Dermis microvascular lymphatic vessel endothelial cell (primary cell): Measurements from ENCODE around the gene PNMA8B. TPM values are rescaled to one million over a fixed set of nuclear protein-coding genes. Genes with fewer than 3 reads are reported as not detected.

ENCODE experiments used
- DNase-seq, 2 donors: peaks; one replicate each; pipeline versions ENCODE4 v3.0.0 to v3.0.0-alpha.2; 2010; ENCODE audit warnings: low read depth in 2 of 2
- total RNA-seq: library from RNA; depleted of rRNA; stranded (reverse); fragments of >200 nt; gene quantifications from 2 replicates; pipeline ENCODE4 v1.2.1, GENCODE V29; 2014

PNMA8B gene
- total RNA-seq, 1 donor from 2014 or later, result 0.13 TPM

DNA sequence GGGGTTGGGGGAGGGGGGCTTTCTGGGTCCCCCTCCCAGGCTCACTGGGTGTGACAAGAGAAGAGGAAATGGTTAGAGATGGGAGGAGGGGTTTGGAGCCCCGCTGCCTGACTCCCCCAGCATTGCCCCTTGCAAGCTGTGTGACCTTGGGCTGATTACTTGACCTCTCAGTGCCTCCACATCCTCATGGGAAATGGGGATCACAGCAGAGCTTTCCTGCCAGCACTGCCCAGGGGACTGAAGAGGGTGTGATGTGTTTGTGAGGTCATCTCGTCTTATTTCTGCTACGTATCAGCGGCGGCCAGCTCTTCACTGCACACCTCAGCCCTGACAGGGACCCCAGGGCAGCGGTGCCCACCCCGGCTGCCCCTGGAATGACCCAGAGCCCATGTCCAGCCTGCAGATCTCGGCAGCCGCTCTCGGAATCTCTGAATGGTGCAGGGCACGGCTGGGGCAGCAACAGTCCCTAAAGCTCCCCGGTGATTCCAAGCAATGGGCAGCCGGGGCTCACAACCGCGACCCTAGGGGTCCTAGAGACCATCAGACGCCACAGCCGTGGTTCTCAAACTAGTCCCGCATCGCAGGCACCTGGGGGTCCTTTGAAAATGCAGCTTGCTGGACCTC is 8.4 kb downstream of the PNMA8B start:
- DNase-seq, result peak in 1 of 2 donors; percentile 28

DNA sequence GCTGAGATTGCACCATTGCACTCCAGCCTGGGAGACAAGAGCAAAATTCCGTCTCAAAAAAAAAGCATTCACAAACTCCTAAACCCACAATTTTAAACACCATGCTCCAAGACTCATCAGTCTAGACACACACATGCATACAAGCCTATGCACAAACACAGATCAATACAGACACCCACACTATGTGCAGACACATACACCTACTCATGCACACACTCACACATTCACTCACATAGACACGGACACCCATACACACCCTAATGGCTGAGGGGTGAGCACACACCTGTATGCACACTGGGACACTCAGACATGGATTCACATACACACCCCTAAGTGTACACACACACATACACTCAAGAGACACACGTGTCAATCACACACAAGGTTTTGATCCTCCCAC is 9.3 kb downstream of the PNMA8B start:
- DNase-seq, result no peak

DNA sequence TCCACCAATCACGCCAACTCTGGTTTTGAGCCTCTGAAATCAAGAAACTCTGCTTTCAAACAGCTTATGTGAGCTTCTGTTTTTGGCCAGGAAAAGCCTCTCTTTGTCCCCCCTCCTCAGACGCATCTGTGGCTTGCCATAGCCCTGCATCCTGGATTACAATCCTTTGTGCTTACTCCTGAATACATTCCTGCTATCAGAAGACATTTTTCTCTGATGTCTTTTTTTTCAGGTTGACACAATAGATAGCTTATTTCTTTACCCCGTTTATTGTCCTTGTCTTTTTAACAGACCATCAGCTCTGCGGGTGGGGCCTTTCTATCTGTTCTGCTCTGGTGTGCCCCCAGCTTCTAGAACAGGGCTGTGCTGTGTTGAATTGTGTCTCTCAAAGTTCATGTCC is 11.0 kb downstream of the PNMA8B start:
- DNase-seq, result no peak

DNA sequence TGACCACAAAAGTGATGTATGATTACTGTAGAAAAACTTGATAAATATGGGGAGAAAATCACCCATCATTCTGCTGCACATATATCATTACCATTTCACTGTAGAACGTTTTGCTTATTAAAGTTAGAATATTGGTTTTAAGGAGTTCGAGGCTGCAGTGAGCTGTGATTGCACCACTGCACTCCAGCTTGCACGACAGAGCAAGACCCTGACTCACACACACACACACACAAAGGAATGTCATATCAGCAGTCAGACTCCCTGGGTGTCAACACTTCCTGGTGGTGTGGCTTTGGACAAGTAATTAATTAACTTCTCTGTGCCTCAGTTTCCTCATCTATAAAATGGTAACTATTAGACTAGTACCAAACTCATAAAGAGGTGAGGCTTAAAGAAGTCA is 13.0 kb downstream of the PNMA8B start:
- no peak for DNase-seq

DNA sequence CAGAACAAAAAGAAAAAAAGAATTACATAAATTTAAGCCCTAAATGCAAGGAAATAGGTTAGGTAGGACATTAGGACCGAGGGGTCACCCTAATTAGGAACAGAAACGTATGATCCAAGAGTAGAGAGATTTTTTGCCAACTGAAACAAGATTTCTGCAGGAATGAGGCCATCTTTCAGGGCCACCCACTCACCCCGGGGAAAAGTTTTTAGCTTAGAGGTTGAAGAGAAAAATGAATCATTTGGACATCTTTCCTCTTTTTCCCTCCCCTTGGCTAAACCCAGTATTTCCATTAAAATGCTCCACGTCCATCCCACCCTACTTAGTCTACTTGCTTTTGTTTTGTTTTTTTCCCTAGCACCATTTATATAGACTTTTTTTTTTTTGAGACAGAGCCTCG is 13.7 kb downstream of the PNMA8B start:
- DNase-seq, result no peak

DNA sequence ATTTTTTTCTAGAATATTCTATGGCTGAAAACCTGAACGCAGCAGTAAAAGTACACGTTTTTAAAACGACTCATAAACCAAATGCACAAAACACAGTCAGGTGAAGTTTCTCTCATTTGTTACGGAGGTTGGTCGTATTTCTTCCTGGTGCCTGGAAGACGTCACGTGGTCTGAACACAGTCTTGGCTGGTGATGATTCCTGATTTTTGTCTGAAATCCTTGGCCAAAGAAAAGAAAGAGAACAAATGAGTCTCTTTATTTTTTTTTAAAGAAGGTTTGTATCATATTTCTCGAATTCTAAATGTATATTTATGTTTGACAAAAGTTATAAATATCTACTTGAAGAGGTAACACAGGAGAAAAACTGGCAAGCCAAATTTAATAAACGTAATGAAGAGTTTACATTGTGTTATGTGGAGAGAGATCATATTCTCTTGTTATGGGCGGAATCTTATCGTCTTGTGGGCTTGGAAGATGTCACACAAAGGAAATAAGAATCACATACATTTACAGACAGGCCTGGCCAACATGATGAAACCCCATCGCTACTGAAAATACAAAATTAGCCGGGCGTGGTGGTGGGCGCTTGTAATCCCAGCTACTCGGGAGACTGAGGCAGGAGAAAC is 14.3 kb downstream of the PNMA8B start:
- no peak for DNase-seq

DNA sequence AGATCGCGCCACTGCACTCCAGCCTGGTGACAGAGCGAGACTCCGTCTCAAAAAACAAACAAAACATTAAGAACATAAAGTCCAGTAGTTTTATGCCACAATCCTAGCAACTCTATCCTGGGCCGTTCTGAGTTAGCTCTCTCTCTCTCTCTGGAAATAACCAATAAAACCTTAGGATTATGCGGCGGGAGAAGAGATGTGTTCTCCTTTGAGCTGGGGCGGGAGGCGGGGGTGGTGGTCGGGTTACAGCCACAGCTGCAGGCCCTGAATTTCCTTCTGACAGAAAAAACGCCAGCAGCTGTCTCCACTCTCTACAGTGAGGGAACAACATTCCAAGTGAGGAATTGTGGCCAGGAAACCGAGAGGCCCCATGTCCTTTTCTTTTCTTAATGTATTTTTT is 15.3 kb downstream of the PNMA8B start:
- DNase-seq, result no peak

DNA sequence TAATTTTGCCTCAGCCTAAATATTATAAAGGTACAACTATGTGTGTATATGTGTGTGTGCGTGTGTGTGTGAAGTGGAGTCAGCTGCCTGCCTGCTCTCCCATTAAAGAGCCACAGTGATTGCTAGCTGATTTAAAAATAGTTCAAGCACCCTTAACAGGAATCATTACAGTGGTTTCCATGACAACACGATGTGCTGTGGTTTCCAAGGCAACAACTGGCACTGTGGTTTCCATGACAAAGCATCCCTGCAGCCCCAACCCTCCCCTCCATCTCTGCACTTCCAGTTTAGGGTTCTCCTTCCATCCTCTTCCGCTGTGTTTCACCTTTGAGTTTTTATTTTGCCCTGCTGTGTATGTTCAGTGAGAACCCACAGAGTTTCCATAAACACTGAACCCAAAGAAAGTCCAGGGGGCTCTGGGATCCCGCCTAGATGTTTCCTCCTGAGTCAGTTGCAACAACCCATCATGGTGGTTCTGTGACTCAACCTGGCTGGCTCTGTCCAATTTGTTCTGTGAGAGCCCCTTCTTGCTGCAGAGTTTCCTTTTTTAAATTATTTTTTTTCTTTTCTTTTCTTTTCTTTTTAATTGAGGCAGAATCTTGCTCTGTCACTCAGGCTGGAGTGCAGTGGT is 17.2 kb downstream of the PNMA8B start:
- DNase-seq, result no peak

DNA sequence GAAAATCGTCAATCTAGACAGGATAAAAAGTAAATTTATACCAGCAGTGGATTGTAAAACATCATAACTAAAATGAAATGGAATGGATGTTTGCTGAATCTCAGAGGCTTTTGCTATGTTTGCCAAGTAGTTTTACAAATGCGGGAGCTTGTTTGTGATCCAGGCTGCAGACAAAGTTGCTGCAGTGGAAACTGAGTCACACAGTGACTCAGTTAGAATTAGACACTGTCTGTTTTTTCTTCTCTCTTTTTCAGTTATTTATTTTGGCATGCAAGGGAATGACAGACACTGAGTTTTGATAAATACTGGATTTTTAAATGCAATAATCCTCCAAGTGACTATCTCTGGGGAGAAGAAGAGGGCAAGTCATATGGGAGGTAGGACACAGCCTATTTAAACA is 19.7 kb downstream of the PNMA8B start:
- peak in 1 of 2 donors; percentile 24 for DNase-seq

DNA sequence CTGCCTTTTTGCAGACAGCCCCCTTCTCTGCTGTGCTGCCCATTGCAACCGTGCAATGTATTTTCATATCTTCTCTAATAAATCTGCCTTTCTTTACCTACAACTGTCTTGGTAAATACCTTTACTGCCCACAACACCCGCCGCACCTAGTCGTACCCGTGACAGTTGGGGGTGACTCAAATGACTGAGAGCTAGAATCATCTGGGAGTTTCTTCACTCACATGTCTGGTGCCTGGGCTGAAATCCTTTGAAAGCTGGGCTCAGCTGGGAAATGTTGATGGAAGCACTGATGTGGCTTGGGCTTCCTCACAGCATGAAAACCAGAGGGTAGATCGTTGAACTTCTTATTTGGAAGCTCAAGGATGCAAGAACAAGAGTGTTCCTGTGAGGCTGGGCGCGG is 21.5 kb downstream of the PNMA8B start:
- no peak for DNase-seq

DNA sequence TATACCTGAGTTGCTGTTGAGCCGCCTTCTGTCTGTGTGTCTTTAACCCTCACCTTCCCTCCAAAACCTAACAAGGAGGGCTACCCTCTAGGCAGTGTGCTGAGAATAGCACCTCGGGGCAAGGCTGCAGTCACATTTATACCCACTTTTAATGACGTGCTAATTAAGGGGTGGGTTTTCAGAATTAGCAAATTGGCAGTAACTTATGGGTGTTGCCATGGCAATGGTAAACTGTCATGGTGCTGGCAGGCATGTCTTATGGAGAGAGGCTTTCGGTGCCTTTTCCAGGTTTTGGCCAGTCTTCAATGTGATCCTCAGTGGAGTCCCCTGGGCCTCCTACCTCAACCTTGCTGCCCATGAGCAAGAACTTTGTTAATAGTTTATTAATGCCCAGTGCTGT is 23.1 kb downstream of the PNMA8B start:
- DNase-seq, result no peak

DNA sequence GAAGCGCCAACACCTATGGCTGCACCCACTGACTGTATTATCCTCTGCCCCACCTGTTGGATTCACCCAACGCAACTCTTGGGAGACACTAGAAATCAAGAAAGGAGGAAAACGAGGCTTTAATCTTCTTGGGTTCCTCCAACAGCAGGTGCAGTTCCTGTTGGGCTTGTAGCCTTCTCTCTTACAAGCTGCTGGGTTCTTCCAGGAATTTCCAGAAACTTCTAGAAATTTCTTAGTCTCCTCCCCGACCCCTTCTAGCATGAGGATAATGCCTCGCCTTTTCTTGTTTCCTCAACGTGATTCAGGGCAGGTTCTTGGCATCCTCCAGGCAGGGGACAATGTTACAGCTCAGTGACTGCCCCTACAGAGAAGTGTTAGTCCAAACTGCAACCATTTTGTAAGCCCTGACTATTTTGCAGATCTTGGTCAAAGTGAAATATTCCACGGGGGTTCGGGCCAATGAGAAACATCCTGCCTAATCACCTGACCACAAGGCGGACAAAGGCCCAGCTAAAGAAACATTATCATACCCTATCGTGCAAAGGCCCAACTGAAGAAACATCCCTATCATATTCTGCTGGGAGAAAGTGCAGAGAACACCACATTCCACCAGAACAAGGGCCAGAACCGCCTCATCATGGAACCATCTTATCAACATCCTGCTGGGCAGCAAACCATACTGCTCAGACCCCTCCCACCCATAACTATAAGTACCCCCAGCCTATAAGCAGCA is 23.7 kb downstream of the PNMA8B start:
- no peak for DNase-seq

DNA sequence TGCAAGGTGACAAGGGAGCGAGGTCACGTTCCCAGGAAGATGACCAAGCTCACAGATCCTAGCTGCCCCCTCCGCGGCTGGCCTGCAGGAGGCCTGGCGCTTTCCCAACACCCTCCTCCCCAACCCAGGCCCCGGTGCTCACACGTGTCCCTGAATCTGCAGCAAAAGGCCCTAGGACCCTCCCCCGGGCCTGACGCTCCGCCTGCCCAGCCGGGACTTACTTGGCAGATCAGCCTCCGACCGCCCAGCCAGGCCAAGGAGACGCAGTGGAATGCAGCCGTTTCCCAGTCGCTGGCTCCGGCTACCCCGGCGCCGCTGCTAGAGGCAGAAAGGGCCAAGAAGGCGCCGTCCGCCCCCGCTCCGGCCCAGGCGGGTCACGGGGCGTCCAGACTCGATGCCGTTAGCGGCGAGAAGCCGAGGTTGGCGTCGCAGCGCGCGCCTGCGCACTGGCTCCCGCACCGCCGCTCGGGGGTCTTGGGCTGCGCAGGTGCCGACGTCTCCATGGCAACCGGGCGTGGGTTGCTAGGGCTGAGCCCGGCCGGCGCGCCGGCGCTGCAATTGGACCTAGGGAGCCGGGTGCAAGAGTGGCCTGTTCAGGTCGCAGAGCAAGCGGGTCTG is 24.4 kb downstream of the PNMA8B start, which contains the start of gene PNMA8A:
Gene PNMA8A (minus strand): TSS at position 448 of the 618 bp plus-strand sequence. CDS start 528 bp downstream, outside the sequence.
- DNase-seq, result peak in 1 of 2 donors; percentile 50

DNA sequence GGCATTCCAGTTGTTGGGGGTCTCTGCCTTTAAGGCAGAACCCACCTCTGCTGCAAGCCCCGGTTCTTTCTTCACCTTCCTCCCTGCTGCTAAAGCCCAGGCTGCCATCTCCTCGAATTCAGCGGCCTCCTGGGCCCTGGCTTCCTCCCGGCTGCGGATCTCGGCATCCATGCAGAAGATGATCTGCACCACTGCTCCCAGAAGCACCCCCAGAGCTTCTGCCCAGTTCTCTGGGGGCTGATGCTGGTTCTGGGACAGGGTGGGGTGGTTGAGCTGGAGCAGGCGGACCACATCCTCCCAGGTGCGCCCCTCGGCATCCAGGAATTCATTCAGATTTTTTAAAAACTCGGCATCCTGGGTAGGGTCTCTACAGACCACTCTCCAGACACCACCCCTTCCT is 25.3 kb downstream of the PNMA8B start:
- no peak for DNase-seq

DNA sequence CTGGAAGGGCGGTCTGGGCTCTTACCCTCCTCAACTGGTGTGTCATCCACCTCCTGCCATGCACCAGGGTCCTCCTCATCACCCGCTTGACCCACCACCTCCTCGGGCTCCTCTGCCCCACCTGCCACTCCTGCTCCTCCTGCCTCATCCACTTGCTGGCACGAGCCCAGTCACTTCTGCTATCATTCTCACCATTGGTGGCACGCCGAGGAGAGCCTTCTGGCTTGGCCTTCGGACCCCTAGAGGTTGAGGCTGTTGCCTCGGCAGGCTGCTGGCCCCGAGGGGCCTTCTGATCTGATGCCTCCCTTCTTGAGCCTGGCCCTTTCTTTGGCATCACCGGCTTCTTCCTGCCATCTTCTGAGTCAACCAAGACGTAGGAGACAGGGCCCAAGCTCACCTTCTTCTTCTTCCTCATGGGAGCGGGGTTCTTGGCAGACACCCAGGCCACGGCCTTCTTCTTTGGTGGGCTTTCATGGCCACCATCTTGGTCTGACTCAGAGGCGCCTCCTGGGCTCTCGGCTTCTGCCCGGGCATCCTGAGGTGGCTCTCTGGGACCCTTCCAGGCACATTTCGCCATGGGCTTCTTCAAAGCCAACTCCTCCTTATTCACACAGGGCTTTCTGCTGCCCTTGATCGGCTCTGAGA is 26.0 kb downstream of the PNMA8B start:
- DNase-seq, result no peak

DNA sequence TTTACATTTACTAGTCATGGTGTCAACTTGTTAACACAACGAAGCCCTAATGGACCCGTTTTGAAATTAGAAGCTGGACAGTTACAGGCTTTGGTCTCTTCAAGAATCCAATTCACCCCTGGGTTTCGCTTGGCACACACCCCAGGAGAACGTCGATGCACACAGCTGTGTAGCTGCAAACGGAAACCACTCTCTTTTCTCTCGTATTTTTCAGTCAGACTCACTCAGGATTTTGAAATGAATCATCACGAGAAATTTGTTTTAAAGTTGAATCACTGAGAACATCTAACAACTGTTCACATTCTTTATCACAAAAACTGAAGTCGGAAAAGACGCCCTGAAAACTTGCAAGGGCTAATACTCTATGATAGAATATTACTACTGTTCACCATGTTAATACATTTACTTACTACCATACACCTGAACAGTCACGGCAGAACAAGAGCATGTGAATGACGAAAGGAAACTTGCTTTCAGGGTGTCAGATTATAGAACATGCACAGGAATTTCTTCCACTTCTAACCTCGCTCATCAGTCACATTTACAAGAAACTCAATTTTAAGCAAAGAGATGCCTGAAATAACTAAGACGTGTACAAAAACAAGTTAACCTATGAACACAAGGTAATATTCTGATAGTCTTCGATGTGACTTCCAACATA is 29.0 kb downstream of the PNMA8B start:
- peak in 1 of 2 donors; percentile 32 for DNase-seq

DNA sequence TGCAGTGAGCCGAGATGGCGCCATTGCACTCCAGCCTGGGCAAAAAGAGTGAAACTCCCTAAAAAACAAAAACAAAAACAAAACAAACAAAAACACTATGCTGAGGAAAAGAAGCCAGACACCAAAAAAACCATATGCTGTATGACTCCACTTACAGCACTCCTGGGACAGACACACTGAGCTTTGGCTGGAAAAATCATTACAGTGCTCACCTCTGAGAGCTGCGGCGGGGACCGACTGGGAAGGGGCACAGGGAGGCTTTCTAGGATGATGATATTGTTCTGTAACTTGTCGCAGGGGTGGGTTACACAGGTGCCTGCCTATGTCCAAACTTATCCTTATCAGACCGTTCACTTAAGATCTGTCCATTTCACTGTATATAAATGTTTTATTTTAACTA is 32.2 kb downstream of the PNMA8B start:
- DNase-seq, result no peak

DNA sequence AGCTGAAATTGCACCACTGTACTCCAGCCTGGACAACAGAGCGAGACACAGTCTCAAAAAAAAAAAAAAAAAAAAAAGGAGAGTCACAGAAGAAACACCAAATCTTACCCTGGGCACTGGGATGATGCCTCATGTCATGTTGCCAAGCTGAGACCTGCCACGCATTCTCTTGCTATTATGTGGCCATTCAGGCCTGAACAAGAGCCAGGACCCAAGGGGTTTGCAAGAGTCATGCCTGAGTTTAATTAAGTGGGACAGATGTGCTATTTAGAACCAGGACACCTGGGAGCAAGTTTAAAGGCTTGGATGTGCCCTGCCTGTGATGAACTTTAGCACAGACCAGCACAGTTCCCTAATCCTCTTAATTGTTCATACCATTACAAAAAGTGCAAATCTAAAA is 34.1 kb downstream of the PNMA8B start:
- DNase-seq, result no peak

DNA sequence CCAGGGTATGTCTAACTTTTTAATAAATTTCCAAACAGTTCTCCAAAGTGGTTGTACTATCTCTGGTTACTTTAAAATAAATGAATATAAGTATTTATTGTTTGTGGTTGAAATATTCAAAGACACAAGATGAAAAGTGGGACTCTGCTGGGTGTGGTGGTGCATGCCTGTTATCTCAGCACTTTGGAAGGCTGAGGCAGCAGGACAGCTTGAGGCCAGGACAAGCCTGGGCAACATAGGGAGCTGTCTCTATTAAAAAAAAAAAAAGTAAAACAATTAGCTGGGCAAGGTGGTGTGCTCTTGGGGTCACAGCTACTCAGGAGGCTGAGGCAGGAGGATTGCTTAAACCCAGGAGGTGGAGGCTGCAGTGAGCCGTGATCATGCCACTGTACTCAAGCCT is 34.7 kb downstream of the PNMA8B start:
- DNase-seq, result no peak

DNA sequence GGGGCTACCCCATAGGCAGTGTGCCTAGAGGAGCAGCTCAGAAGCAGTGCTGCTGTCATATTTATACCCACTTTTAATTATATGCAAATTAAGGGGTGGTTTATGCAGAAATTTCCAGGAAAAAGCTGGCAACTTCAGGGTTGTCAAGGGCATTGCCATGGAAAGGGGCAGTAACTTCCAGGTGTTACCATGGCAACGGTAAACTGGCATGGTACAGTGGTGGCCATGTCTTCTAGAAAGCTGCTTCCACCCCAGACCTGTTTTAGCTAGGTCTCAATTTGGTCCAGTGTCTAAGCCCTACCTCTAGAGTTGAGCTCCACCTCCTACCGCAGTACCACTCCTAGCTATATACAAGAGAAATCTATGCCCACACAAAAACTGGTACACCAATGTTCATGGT is 35.6 kb downstream of the PNMA8B start:
- DNase-seq, result no peak

DNA sequence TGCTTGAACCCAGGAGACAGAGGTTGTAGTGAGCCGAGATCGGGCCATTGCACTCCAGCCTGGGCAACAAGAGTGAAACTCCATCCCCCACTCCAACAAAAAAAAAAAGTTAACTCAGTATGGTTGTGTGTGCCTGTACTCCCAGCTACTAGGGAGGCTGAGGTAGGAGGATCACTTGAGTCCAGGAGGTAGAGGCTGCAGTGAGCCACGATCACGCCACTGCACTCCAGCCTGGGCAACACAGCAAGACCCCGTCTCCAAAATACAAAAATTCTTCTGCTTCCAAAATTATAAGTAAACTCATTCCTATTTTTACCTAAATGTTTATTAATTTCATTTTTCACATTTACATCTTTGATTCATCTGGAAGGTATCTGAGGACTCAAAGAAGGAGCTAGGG is 38.7 kb downstream of the PNMA8B start:
- DNase-seq, result no peak
